Stimulated activated CD8-positive, alpha-beta memory T cell treated with anti-CD3 and anti-CD28 coated beads, Interleukin-15, amount 100 ng/mL, for 1 hour (primary cell): Measurements from ENCODE around the gene FTCD.
"Not testable (repeated sequence)": the region's sequence is repeated elsewhere in the genome, so short reads cannot be mapped to it uniquely, and the experiment has no call there.

ENCODE experiments used
- DNase-seq: peaks from one replicate; pipeline ENCODE4 v3.0.0-alpha.2; 2020; ENCODE audit warnings: low read depth

Gene FTCD

GRCh38 chr21:46109313-46110221 is 45.8 kb downstream of the FTCD start:
- no peak for DNase-seq

GRCh38 chr21:46108827-46109312 is 46.5 kb downstream of the FTCD start:
- DNase-seq = no peak

GRCh38 chr21:46107376-46107775 is 48.0 kb downstream of the FTCD start:
- not testable (repeated sequence) for DNase-seq

- DNase-seq = no peak
These were observed 51.3 kb downstream of the FTCD start for GRCh38 chr21:46104104-46104503.

GRCh38 chr21:46100906-46101305 is 54.5 kb downstream of the FTCD start:
- no peak for DNase-seq

GRCh38 chr21:46100426-46100825 is 55.0 kb downstream of the FTCD start:
- DNase-seq = no peak

GRCh38 chr21:46100020-46100419 is 55.4 kb downstream of the FTCD start:
- no peak for DNase-seq

GRCh38 chr21:46099476-46099875 is 55.9 kb downstream of the FTCD start:
- DNase-seq = no peak

GRCh38 chr21:46098303-46099141 is 56.9 kb downstream of the FTCD start:
- no peak for DNase-seq

- peak; percentile 11 for DNase-seq
These were observed 57.8 kb downstream of the FTCD start, which contains the start of gene COL6A2 for GRCh38 chr21:46097336-46098293. Gene COL6A2, plus strand, starts transcription at chr21:46098112.

GRCh38 chr21:46096596-46097335 is 58.6 kb downstream of the FTCD start:
- no peak for DNase-seq

- DNase-seq = no peak
These were observed 59.4 kb downstream of the FTCD start for GRCh38 chr21:46095814-46096595.

- DNase-seq = no peak
These were observed 60.2 kb downstream of the FTCD start for GRCh38 chr21:46095083-46095719.

- no peak for DNase-seq
These were observed 60.8 kb downstream of the FTCD start for GRCh38 chr21:46094401-46095082.

GRCh38 chr21:46093668-46094400 is 61.5 kb downstream of the FTCD start:
- DNase-seq = no peak

GRCh38 chr21:46092811-46093667 is 62.3 kb downstream of the FTCD start:
- DNase-seq = no peak
